ENCODE results near the gene YWHAG. TPM values are rescaled to one million over a fixed set of nuclear protein-coding genes. Genes with fewer than 3 reads are reported as not detected.
A peak's percentile ranks its signal among the peaks of the same experiment; 100 is the strongest.

The YWHAG gene
- total and polyA plus RNA-seq, 9 of the 15 experiments (the other 6 are each of a cell fraction or from before 2014, with no cell fraction given): 30.4 to 246 (median 94.5) TPM

DNA sequence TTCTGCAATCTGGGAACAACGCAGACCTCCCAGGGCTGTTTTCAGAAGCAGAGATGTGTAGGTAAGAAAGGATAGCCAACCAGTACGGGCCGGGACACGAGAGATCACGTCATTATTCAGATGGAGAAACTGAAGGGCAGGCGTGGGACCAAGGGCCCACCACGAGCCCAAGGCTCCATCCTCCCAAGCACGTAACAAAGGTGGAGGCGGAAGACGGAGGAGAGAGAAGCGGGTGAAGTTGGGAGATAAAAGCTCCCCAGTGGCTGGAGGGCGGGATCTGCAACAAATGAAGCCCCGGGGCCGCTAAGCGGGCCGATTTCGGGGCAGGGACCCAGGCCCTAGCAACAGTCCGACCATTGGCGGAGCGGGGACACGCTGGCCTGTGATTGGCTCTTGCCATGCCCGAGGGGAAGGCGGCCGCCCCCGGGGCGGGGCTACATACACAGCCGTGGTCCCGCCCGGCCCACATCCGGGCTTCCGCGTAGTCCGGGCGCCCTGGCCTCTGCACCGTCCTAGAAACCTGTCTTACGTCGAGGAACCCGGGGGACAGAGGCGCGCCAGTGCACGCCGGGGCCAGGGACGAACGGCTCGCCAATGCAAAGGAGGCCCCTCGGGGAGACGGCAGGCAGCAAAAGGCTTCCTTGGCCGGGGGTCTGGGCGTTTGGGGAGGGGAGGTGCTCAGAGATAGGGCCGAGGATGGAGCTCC lies 40.9 kb downstream of the YWHAG start (continued):
- TF ChIP-seq CHD7 (IDR thresholded peaks at IDR 0.05; ENCODE audit: low read depth, low read length) (no peak), ELK3 (CRISPR knock-in tag; IDR thresholded peaks at IDR 0.05) (no peak), ZNF507 (tag; conservative IDR thresholded peaks at IDR 0.05) (no peak), PML (IDR thresholded peaks at IDR 0.05; ENCODE audit: low read length) (peak; percentile 23; the same call in 1 of the 2 replicates), MAX (CRISPR knock-in tag; IDR thresholded peaks at IDR 0.05) (no peak), KDM5B (IDR thresholded peaks at IDR 0.05; ENCODE audit: insufficient replicate concordance, low read depth, low read length) (peak; percentile 44), ZFP91 (CRISPR knock-in tag; IDR thresholded peaks at IDR 0.05) (no peak), NR1H2 (CRISPR knock-in tag; IDR thresholded peaks at IDR 0.05) (no peak)
- TF ChIP-seq, protein P1, sequence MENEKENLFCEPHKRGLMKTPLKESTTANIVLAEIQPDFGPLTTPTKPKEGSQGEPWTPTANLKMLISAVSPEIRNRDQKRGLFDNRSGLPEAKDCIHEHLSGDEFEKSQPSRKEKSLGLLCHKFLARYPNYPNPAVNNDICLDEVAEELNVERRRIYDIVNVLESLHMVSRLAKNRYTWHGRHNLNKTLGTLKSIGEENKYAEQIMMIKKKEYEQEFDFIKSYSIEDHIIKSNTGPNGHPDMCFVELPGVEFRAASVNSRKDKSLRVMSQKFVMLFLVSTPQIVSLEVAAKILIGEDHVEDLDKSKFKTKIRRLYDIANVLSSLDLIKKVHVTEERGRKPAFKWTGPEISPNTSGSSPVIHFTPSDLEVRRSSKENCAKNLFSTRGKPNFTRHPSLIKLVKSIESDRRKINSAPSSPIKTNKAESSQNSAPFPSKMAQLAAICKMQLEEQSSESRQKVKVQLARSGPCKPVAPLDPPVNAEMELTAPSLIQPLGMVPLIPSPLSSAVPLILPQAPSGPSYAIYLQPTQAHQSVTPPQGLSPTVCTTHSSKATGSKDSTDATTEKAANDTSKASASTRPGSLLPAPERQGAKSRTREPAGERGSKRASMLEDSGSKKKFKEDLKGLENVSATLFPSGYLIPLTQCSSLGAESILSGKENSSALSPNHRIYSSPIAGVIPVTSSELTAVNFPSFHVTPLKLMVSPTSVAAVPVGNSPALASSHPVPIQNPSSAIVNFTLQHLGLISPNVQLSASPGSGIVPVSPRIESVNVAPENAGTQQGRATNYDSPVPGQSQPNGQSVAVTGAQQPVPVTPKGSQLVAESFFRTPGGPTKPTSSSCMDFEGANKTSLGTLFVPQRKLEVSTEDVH (IDR thresholded peaks at IDR 0.05; ENCODE audit: low read depth, partially characterized antibody): no peak
